Measurements from ENCODE around the gene MESP1.
"Not testable (repeated sequence)": the region's sequence is repeated elsewhere in the genome, so short reads cannot be mapped to it uniquely, and the experiment has no call there.

Gene MESP1

GRCh38 chr15:89785064-89785773 is 34.2 kb upstream of the MESP1 start:
- H3K4me1 Mint-ChIP-seq: peaks cover 25% of the 10 kb centered on the region
- peaks cover 4% of the 10 kb centered on the region for H3K27me3 Mint-ChIP-seq
- H3K36me3 Mint-ChIP-seq: peaks cover 2% of the 10 kb centered on the region
- ATAC-seq (ENCODE audit: low read depth) (no peak), DNase-seq (ENCODE audit: low spot score in 2 of 2) (no peak)
- H3K27ac Mint-ChIP-seq: no peak overlapping the region
- peaks cover 3% of the 10 kb centered on the region for H3K9me3 Mint-ChIP-seq
- no peak overlapping the region for H3K4me3 Mint-ChIP-seq

- Mint-ChIP-seq H3K9me3 (peaks cover 3% of the 10 kb centered on the region), H3K27ac (no peak overlapping the region), H3K36me3 (peaks cover 2% of the 10 kb centered on the region), H3K4me1 (peaks cover 26% of the 10 kb centered on the region), H3K4me3 (no peak overlapping the region), H3K27me3 (peaks cover 3% of the 10 kb centered on the region)
- ATAC-seq (ENCODE audit: low read depth) (no peak), DNase-seq (ENCODE audit: low spot score in 2 of 2) (no peak)
These were observed 33.6 kb upstream of the MESP1 start for GRCh38 chr15:89784686-89784960.

- Mint-ChIP-seq H3K27me3 (peaks cover 3% of the 10 kb centered on the region), H3K4me1 (peaks cover 26% of the 10 kb centered on the region), H3K9me3 (peaks cover 3% of the 10 kb centered on the region), H3K36me3 (peaks cover 2% of the 10 kb centered on the region), H3K27ac (no peak overlapping the region), H3K4me3 (peak overlapping the region; percentile 4)
- ATAC-seq (ENCODE audit: low read depth): no peak
- no peak for DNase-seq (ENCODE audit: low spot score in 2 of 2)
These were observed 33.0 kb upstream of the MESP1 start for GRCh38 chr15:89783861-89784685.

DNA sequence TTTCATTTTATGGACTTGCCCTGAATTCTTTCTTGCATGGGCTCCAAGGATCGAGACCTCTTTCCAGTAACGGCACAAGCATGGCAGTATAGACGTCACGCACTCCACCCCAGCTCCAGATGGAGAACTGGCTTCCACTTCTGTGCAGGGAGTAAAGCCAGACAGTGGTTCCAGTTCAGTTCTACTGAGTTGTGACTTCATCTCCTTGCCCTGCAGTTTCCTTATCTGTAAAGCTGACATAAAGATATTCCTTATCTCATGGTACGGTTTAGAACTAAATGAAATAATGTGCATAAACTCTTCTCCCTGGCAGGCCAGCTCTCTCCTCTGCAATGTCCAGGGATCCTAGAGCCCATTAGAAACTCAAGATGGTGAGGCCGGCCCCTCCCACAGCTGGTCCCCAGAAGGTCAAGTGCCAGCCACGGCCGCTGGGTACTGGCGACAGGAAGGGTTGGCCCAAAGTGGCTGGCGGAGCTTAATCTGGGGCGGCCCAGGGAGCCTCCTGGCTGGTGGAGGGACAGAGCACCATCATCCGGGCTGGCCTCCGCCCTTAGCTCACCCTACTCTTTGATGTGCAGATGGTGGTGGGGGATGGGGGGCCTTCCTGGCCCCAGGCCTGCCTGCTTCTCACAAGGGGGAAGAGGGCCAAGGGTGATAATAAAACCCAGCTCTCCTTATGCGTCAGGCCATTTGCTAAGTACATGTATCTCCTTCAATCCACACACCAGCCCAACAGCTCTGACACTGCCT is 32.2 kb upstream of the MESP1 start:
- Mint-ChIP-seq H3K27me3 (peaks cover 4% of the 10 kb centered on the region), H3K4me1 (peaks cover 26% of the 10 kb centered on the region), H3K27ac (peak overlapping the region; percentile 12), H3K36me3 (peaks cover 2% of the 10 kb centered on the region), H3K9me3 (peaks cover 3% of the 10 kb centered on the region), H3K4me3 (no peak overlapping the region)
- DNase-seq (ENCODE audit: low spot score in 2 of 2): no peak
- ATAC-seq (ENCODE audit: low read depth): no peak

DNA sequence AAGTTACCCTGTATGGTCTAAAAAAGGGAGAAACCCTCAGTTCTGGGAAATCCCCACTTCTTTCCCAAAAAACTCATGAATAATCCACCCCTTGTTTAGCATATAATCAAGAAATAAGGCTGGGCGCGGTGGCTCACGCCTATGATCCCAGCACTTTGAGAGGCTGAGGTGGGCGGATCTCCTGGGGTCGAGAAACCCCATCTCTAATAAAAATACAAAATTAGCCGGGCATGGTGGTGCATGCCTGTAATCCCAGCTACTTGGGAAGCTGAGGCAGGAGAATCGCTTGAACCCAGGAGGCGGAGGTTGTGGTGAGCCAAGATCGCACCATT is 31.5 kb upstream of the MESP1 start:
- not testable (repeated sequence) for ATAC-seq (ENCODE audit: low read depth); H3K27ac Mint-ChIP-seq

GRCh38 chr15:89781891-89782618 is 31.0 kb upstream of the MESP1 start:
- DNase-seq (ENCODE audit: low spot score in 2 of 2): no peak
- ATAC-seq (ENCODE audit: low read depth): peak; percentile 76
- H3K4me3 Mint-ChIP-seq: no peak overlapping the region

More for the DNA sequence above, 31.5 kb upstream of the MESP1 start:
- not testable (repeated sequence) for H3K27me3 Mint-ChIP-seq; H3K4me3 Mint-ChIP-seq; H3K9me3 Mint-ChIP-seq; H3K36me3 Mint-ChIP-seq; DNase-seq (ENCODE audit: low spot score in 2 of 2)
- peaks cover 26% of the 10 kb centered on the region for H3K4me1 Mint-ChIP-seq

GRCh38 chr15:89781055-89781454 is 30.0 kb upstream of the MESP1 start:
- no peaks in the 10 kb centered on the region for H3K9me3 Mint-ChIP-seq
- ATAC-seq (ENCODE audit: low read depth): peak; percentile 59
- no peaks in the 10 kb centered on the region for H3K36me3 Mint-ChIP-seq
- H3K4me1 Mint-ChIP-seq: peaks cover 26% of the 10 kb centered on the region
- H3K4me3 Mint-ChIP-seq: peak overlapping the region; percentile 2
- peaks cover 6% of the 10 kb centered on the region for H3K27me3 Mint-ChIP-seq
- H3K27ac Mint-ChIP-seq: no peak overlapping the region
- DNase-seq (ENCODE audit: low spot score in 2 of 2): no peak

More at GRCh38 chr15:89781891-89782618, 31.0 kb upstream of the MESP1 start:
- H3K9me3 Mint-ChIP-seq: no peaks in the 10 kb centered on the region
- peaks cover 26% of the 10 kb centered on the region for H3K4me1 Mint-ChIP-seq
- H3K27me3 Mint-ChIP-seq: peaks cover 6% of the 10 kb centered on the region
- no peaks in the 10 kb centered on the region for H3K36me3 Mint-ChIP-seq
- no peak overlapping the region for H3K27ac Mint-ChIP-seq

DNA sequence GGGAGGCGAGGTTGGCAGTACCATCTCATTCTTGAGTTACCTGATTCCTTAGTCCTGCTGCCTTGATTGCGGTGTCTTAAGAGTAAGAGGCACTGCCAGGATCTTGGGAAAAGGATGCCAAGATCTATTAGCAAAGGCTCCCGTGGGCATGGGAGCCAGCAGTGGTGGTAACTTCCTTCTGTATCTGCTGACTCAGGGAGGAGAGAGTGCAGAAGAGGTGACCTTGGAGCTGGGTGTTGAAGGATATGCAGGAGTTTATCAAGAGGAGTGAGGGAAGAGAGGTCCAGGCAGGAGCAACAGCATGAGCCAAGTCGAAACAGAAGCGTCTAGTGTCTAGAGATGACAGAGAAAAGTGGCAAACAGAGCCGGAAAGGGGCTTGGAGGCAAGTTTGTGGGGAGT is 29.6 kb upstream of the MESP1 start:
- Mint-ChIP-seq H3K27me3 (peaks cover 6% of the 10 kb centered on the region), H3K36me3 (no peaks in the 10 kb centered on the region), H3K27ac (no peak overlapping the region), H3K4me1 (peaks cover 26% of the 10 kb centered on the region), H3K4me3 (peak overlapping the region; percentile 37), H3K9me3 (no peaks in the 10 kb centered on the region)
- DNase-seq (ENCODE audit: low spot score in 2 of 2) (no peak), ATAC-seq (ENCODE audit: low read depth) (no peak)

DNA sequence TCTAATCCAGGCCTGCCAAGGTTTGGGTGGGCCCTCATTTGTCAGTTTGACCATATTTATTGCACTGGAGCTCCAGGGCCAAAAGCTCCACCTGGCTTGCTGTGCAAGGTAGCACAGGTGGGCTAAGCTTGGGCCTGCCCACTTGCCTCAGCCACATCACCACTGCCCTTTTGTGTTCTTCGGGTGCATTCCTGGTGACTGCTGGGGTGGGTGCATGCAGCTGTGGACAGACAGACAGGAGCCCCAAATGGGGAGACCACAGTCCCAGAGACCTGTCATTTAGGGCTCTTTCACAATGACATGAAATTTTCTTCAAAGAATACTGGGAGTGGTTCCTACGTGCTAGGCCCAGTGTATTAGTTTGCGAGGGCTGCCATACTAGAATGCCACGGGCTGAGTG is 27.8 kb upstream of the MESP1 start:
- no peaks in the 10 kb centered on the region for H3K9me3 Mint-ChIP-seq
- H3K4me3 Mint-ChIP-seq: no peak overlapping the region
- H3K36me3 Mint-ChIP-seq: no peaks in the 10 kb centered on the region
- no peak overlapping the region for H3K27ac Mint-ChIP-seq
- ATAC-seq (ENCODE audit: low read depth) (no peak), DNase-seq (ENCODE audit: low spot score in 2 of 2) (no peak)
- peaks cover 6% of the 10 kb centered on the region for H3K27me3 Mint-ChIP-seq
- H3K4me1 Mint-ChIP-seq: peaks cover 19% of the 10 kb centered on the region

GRCh38 chr15:89777782-89778380 is 26.8 kb upstream of the MESP1 start:
- Mint-ChIP-seq H3K36me3 (no peaks in the 10 kb centered on the region), H3K27ac (no peak overlapping the region), H3K4me1 (peaks cover 17% of the 10 kb centered on the region), H3K4me3 (no peak overlapping the region), H3K27me3 (peaks cover 6% of the 10 kb centered on the region), H3K9me3 (no peaks in the 10 kb centered on the region)
- ATAC-seq (ENCODE audit: low read depth): no peak
- no peak for DNase-seq (ENCODE audit: low spot score in 2 of 2)

- peak overlapping the region; percentile 69 for H3K4me3 Mint-ChIP-seq
These were observed 26.2 kb upstream of the MESP1 start for GRCh38 chr15:89777073-89777751.

GRCh38 chr15:89776274-89777072 is 25.4 kb upstream of the MESP1 start, which contains the start of gene MESP2:
TSS of gene MESP2 (plus strand) at chr15:89776332. CDS start at chr15:89776358, 26 bp downstream.
- Mint-ChIP-seq H3K4me3 (peak within 1 kb of the TSS; percentile 74), H3K9me3 (no peaks in the 10 kb centered on the region), H3K4me1 (peaks cover 11% of the 10 kb centered on the region), H3K36me3 (no peaks in the 10 kb centered on the region), H3K27me3 (peaks cover 6% of the 10 kb centered on the region), H3K27ac (no peak within 1 kb of the TSS)
- ATAC-seq (ENCODE audit: low read depth): peak; percentile 57
- peak; percentile 50 to 60 for DNase-seq (ENCODE audit: low spot score in 2 of 2)

More at GRCh38 chr15:89777073-89777751, 26.2 kb upstream of the MESP1 start:
- DNase-seq (ENCODE audit: low spot score in 2 of 2): no peak
- Mint-ChIP-seq H3K36me3 (no peaks in the 10 kb centered on the region), H3K9me3 (no peaks in the 10 kb centered on the region), H3K27ac (no peak overlapping the region), H3K4me1 (peaks cover 14% of the 10 kb centered on the region), H3K27me3 (peaks cover 6% of the 10 kb centered on the region)
- no peak for ATAC-seq (ENCODE audit: low read depth)
